GM23248 (cell line): Measurements from ENCODE around the gene SERTAD2. TPM values are rescaled to one million over a fixed set of nuclear protein-coding genes. Genes with fewer than 3 reads are reported as not detected.

Source experiments
- DNase-seq: peaks from one replicate; pipeline ENCODE4 v3.0.0-alpha.2; 2015
- H2AFZ ChIP-seq: fragments of 200-600 bp; sonication (generic); 2 replicates; pipeline ENCODE4 v1.6.1; 2016; ENCODE audit warnings: antibody characterized with exemption
- H3F3A ChIP-seq: fragments of 200-600 bp; sonication (generic); 2 replicates; pipeline ENCODE4 v1.6.1; 2016; ENCODE audit warnings: mild to moderate bottlenecking, antibody characterized with exemption, mixed run types; ENCODE audit not compliant: insufficient read depth
- H3K27ac ChIP-seq: fragments of 200-600 bp; sonication (generic); 2 replicates; pipeline ENCODE4 v1.5.1; 2016; ENCODE audit warnings: mild to moderate bottlenecking
- H3K27me3 ChIP-seq: fragments of 200-600 bp; sonication (generic); replicated peaks from 2 replicates; pipeline ENCODE4 v1.6.1; 2016; ENCODE audit warnings: mild to moderate bottlenecking; ENCODE audit not compliant: insufficient read depth
- H3K36me3 ChIP-seq: fragments of 200-600 bp; sonication (generic); 2 replicates; pipeline ENCODE4 v1.6.1; 2016; ENCODE audit warnings: low read depth, mild to moderate bottlenecking
- H3K4me1 ChIP-seq: fragments of 200-600 bp; sonication (generic); 2 replicates; pipeline ENCODE4 v1.6.1; 2016; ENCODE audit warnings: mild to moderate bottlenecking; ENCODE audit not compliant: insufficient read depth
- H3K4me2 ChIP-seq: fragments of 200-600 bp; sonication (generic); one replicate; pipeline ENCODE4 v1.6.1; 2016; ENCODE audit warnings: mild to moderate bottlenecking; ENCODE audit not compliant: unreplicated experiment
- H3K4me3 ChIP-seq: fragments of 200-600 bp; sonication (generic); 2 replicates; pipeline ENCODE4 v1.5.1; 2016; ENCODE audit warnings: mild to moderate bottlenecking
- H3K79me2 ChIP-seq: fragments of 200-600 bp; sonication (generic); 2 replicates; pipeline ENCODE4 v1.6.1; 2016; ENCODE audit warnings: mild to moderate bottlenecking; ENCODE audit not compliant: insufficient read depth
- H3K9ac ChIP-seq: fragments of 200-600 bp; sonication (generic); 2 replicates; pipeline ENCODE4 v1.6.1; 2016; ENCODE audit warnings: mild to moderate bottlenecking
- H3K9me2 ChIP-seq: fragments of 200-600 bp; sonication (generic); 2 replicates; pipeline ENCODE4 v1.6.1; 2016; ENCODE audit warnings: mixed run types, mild to moderate bottlenecking, moderate library complexity; ENCODE audit not compliant: insufficient read depth
- H3K9me3 ChIP-seq: fragments of 200-600 bp; sonication (generic); one replicate; pipeline ENCODE4 v1.6.1; 2017; ENCODE audit warnings: low read depth
- H4K20me1 ChIP-seq: fragments of 200-600 bp; sonication (generic); 2 replicates; pipeline ENCODE4 v1.6.0; 2016; ENCODE audit not compliant: insufficient read depth
- EZH2 ChIP-seq: fragments of 200-600 bp; sonication (generic); IDR thresholded peaks from 2 replicates; pipeline ENCODE4 v1.6.1; 2018; ENCODE audit warnings: antibody characterized with exemption, mild to moderate bottlenecking; ENCODE audit not compliant: insufficient read depth, poor library complexity, severe bottlenecking
- EZH2phosphoT487 ChIP-seq: fragments of 200-600 bp; sonication (generic); IDR thresholded peaks from 2 replicates; pipeline ENCODE4 v1.6.1; 2018; ENCODE audit warnings: antibody characterized with exemption, moderate library complexity, mild to moderate bottlenecking, low read depth; ENCODE audit not compliant: insufficient read depth
- WGBS, 2 experiments: methylation state at CpG; one replicate each; pipeline ENCODE4 v1.1.6; 2015 to 2017; ENCODE audit warnings: low lambda C conversion rate in 2 of 2, low coverage in 1 of 2; ENCODE audit errors: missing lambda C conversion rate in 2 of 2; 5-methylcytosine and 5-hydroxymethylcytosine counted together
- in situ Hi-C: fragments of 300-500 bp; cut with MboI; formaldehyde crosslinking; loops from 2 replicates; pipeline ENCODE4 v1.15.0; 2020
- polyA plus RNA-seq: library from polyadenylated mRNA; unstranded; fragments of >200 nt; fragmentation: Nextera tagmentation; extraction: Ambion mirVana; gene quantifications from 2 replicates; pipeline ENCODE4 v1.2.1, GENCODE V29; 2016
- total RNA-seq: library from RNA; depleted of rRNA; stranded (reverse); fragments of >200 nt; shearing (Covaris generic); gene quantifications from 2 replicates; pipeline ENCODE4 v1.2.3, GENCODE V29; 2014

The SERTAD2 gene
- total and polyA plus RNA-seq, 2 experiments from 2014 or later = 21.0 to 30.0 TPM

- Histone ChIP-seq H3K36me3 (0 out of 2 replicates have a peak, but pooled peaks cover 10% of the 10 kb centered on the region), H2AFZ (no peak overlapping the region), H3K4me3 (no peak overlapping the region), H3K27ac (no peak overlapping the region), H3K9ac (no peak overlapping the region), H3K79me2 (no peaks in the 10 kb centered on the region), H3F3A (peaks cover 36% of the 10 kb centered on the region), H3K9me2 (no peaks in the 10 kb centered on the region), H3K9me3 (no peaks in the 10 kb centered on the region), H3K4me1 (peaks cover 33% of the 10 kb centered on the region), H3K27me3 (no peaks in the 10 kb centered on the region), H3K4me2 (no peak overlapping the region), H4K20me1 (no peaks in the 10 kb centered on the region)
- peak; percentile 36 for DNase-seq
- TF ChIP-seq EZH2phosphoT487 (no peak), EZH2 (no peak)
- WGBS, 2 experiments = 91 to 95% methylated on average over 4 of the region's 4 CpGs
- in situ Hi-C loops = loop anchor here (10.0 to 25.0 kb wide), 2 partner anchors 282 to 444 kb away; no protein-coding TSS in a partner anchor
These were observed 60.6 kb downstream of the SERTAD2 start for GRCh38 chr2:64593035-64593655.

- Histone ChIP-seq H4K20me1 (no peaks in the 10 kb centered on the region), H3K79me2 (no peaks in the 10 kb centered on the region), H3K9me3 (no peaks in the 10 kb centered on the region), H3K36me3 (0 out of 2 replicates have a peak, but pooled peaks cover 10% of the 10 kb centered on the region), H3F3A (peaks cover 40% of the 10 kb centered on the region), H3K9me2 (no peaks in the 10 kb centered on the region), H3K4me2 (no peak overlapping the region), H3K4me3 (no peak overlapping the region), H3K4me1 (peaks cover 40% of the 10 kb centered on the region), H3K27ac (no peak overlapping the region), H2AFZ (no peak overlapping the region), H3K9ac (no peak overlapping the region), H3K27me3 (no peaks in the 10 kb centered on the region)
- TF ChIP-seq EZH2phosphoT487 (no peak), EZH2 (no peak)
- DNase-seq = no peak
- in situ Hi-C loops = loop anchor here (10.0 to 25.0 kb wide), 2 partner anchors 284 to 446 kb away; no protein-coding TSS in a partner anchor
- WGBS, 2 experiments = 88 to 89% methylated on average over 4 of the region's 4 CpGs
These were observed 62.5 kb downstream of the SERTAD2 start for GRCh38 chr2:64591188-64591587.

GRCh38 chr2:64587561-64587960 lies 66.2 kb downstream of the SERTAD2 start:
- Histone ChIP-seq H3K79me2 (no peaks in the 10 kb centered on the region), H3K36me3 (peaks cover 14% of the 10 kb centered on the region; the same call in 1 of the 2 replicates), H3K27ac (no peak overlapping the region), H3K27me3 (no peaks in the 10 kb centered on the region), H4K20me1 (no peaks in the 10 kb centered on the region), H3F3A (peaks cover 9% of the 10 kb centered on the region), H3K9ac (no peak overlapping the region), H3K4me2 (no peak overlapping the region), H3K4me3 (no peak overlapping the region), H3K9me3 (no peaks in the 10 kb centered on the region), H3K9me2 (no peaks in the 10 kb centered on the region), H2AFZ (no peak overlapping the region), H3K4me1 (peaks cover 7% of the 10 kb centered on the region)
- TF ChIP-seq EZH2 (no peak), EZH2phosphoT487 (no peak)
- in situ Hi-C loops = loop anchor here (25.0 kb wide), 1 partner anchor 450 kb away; no protein-coding TSS in a partner anchor
- no peak for DNase-seq

- WGBS, 2 experiments = 12 to 14% methylated on average over 6 of the region's 6 CpGs
- TF ChIP-seq EZH2 (no peak), EZH2phosphoT487 (no peak)
- H3K9me2 ChIP-seq = no peaks in the 10 kb centered on the region
- in situ Hi-C loops = loop anchor here (25.0 kb wide), 1 partner anchor 450 kb away; no protein-coding TSS in a partner anchor
- H2AFZ ChIP-seq = no peak overlapping the region
- peaks cover 7% of the 10 kb centered on the region for H3K4me1 ChIP-seq
- H3K4me2 ChIP-seq = no peak overlapping the region
- no peak overlapping the region for H3K4me3 ChIP-seq
- no peak overlapping the region for H3K9ac ChIP-seq
- H3K9me3 ChIP-seq = no peaks in the 10 kb centered on the region
- peaks cover 4% of the 10 kb centered on the region; the same call in 1 of the 2 replicates for H3F3A ChIP-seq
- no peak overlapping the region for H3K27ac ChIP-seq
- peaks cover 8% of the 10 kb centered on the region; the same call in 1 of the 2 replicates for H3K36me3 ChIP-seq
- H4K20me1 ChIP-seq = no peaks in the 10 kb centered on the region
- peak; percentile 80 for DNase-seq
- H3K79me2 ChIP-seq = no peaks in the 10 kb centered on the region
- H3K27me3 ChIP-seq = no peaks in the 10 kb centered on the region
These were observed 66.7 kb downstream of the SERTAD2 start for GRCh38 chr2:64586883-64587481.
